Astrocyte (in vitro differentiated cells and primary cell): ENCODE data around the gene TAF1C. TPM values are rescaled to one million over a fixed set of nuclear protein-coding genes. Genes with fewer than 3 reads are reported as not detected.

ENCODE experiments used
- DNase-seq: peaks from one replicate; pipeline ENCODE4 v3.0.0-alpha.2; 2010; ENCODE audit warnings: low read depth
- FAIRE-seq: peaks from 2 replicates; lab custom pipeline; 2011; peaks lifted over from hg19 to GRCh38; lab: Jason Lieb, UNC
- H2AFZ ChIP-seq: 2 replicates; pipeline ENCODE4 v1.6.0; 2012; ENCODE audit warnings: low read depth, low read length, inconsistent platforms
- H3K27ac ChIP-seq: 2 replicates; pipeline ENCODE4 v1.5.1; 2011; ENCODE audit warnings: low read depth, low read length, inconsistent platforms
- H3K27me3 ChIP-seq: 2 replicates; pipeline ENCODE4 v1.6.0; 2011; ENCODE audit warnings: low read length, inconsistent platforms; ENCODE audit not compliant: insufficient read depth
- H3K36me3 ChIP-seq: 2 replicates; pipeline ENCODE4 v1.5.1; 2011; ENCODE audit warnings: low read length, inconsistent platforms; ENCODE audit not compliant: insufficient read depth
- H3K4me1 ChIP-seq: 2 replicates; pipeline ENCODE4 v1.5.1; 2011; ENCODE audit warnings: low read length, inconsistent platforms; ENCODE audit not compliant: insufficient read depth
- H3K4me2 ChIP-seq: 2 replicates; pipeline ENCODE4 v1.6.0; 2012; ENCODE audit warnings: low read length, inconsistent platforms
- H3K4me3 ChIP-seq: 2 replicates; pipeline ENCODE4 v1.5.1; 2011; ENCODE audit warnings: low read depth, mild to moderate bottlenecking, low read length, inconsistent platforms; ENCODE audit not compliant: insufficient read depth
- H3K79me2 ChIP-seq: 2 replicates; pipeline ENCODE4 v1.6.0; 2012; ENCODE audit warnings: mild to moderate bottlenecking, low read length, inconsistent platforms; ENCODE audit not compliant: insufficient read depth
- H3K9ac ChIP-seq: 2 replicates; pipeline ENCODE4 v1.6.0; 2012; ENCODE audit warnings: mild to moderate bottlenecking, low read length, inconsistent platforms
- H3K9me3 ChIP-seq: 2 replicates; pipeline ENCODE4 v1.5.1; 2012; ENCODE audit warnings: low read depth, mild to moderate bottlenecking, low read length, inconsistent platforms; ENCODE audit not compliant: insufficient read depth
- H4K20me1 ChIP-seq: 2 replicates; pipeline ENCODE4 v1.6.0; 2012; ENCODE audit warnings: low read length, inconsistent platforms; ENCODE audit not compliant: insufficient read depth
- H3K27ac Mint-ChIP-seq: one replicate; pipeline ENCODE4 v1.8.0; 2021; ENCODE audit warnings: mild to moderate bottlenecking, mixed read lengths; ENCODE audit not compliant: unreplicated experiment
- H3K27me3 Mint-ChIP-seq: one replicate; pipeline ENCODE4 v1.8.0; 2021; ENCODE audit warnings: low read depth, mixed read lengths; ENCODE audit not compliant: unreplicated experiment
- H3K36me3 Mint-ChIP-seq: one replicate; pipeline ENCODE4 v1.8.0; 2021; ENCODE audit warnings: low read depth, mixed read lengths; ENCODE audit not compliant: unreplicated experiment
- H3K4me1 Mint-ChIP-seq: one replicate; pipeline ENCODE4 v1.8.0; 2021; ENCODE audit warnings: low read depth, mixed read lengths; ENCODE audit not compliant: unreplicated experiment
- H3K4me3 Mint-ChIP-seq: one replicate; pipeline ENCODE4 v1.8.0; 2021; ENCODE audit warnings: mild to moderate bottlenecking, moderate library complexity, mixed read lengths; ENCODE audit not compliant: unreplicated experiment
- H3K9me3 Mint-ChIP-seq: one replicate; pipeline ENCODE4 v1.8.0; 2021; ENCODE audit warnings: mild to moderate bottlenecking, mixed read lengths; ENCODE audit not compliant: unreplicated experiment
- CTCF ChIP-seq: IDR thresholded peaks from 2 replicates; pipeline ENCODE4 v1.5.1; 2011; ENCODE audit warnings: low read depth, mild to moderate bottlenecking, inconsistent platforms, low read length, moderate library complexity; ENCODE audit not compliant: insufficient read depth
- EZH2 ChIP-seq: IDR thresholded peaks from 2 replicates; pipeline ENCODE4 v1.6.1; 2012; ENCODE audit warnings: mild to moderate bottlenecking, low read length, inconsistent platforms; ENCODE audit not compliant: insufficient read depth
- total RNA-seq: library from RNA; stranded (reverse); gene quantifications from 2 replicates; pipeline ENCODE4 v1.2.1, GENCODE V29; 2021

TAF1C gene
- total RNA-seq, 1 donor from 2014 or later: 34.1 TPM

GRCh38 chr16:84215531-84215930 is 28.7 kb upstream of the TAF1C start:
- Histone ChIP-seq H4K20me1 (no peaks in the 10 kb centered on the region), H3K27ac (no peak overlapping the region), H3K9ac (no peak overlapping the region), H3K4me3 (no peak overlapping the region), H3K4me2 (no peak overlapping the region), H3K79me2 (no peaks in the 10 kb centered on the region), H3K4me1 (peaks cover under 1% of the 10 kb centered on the region), H3K36me3 (no peaks in the 10 kb centered on the region), H3K27me3 (peaks cover 5% of the 10 kb centered on the region), H3K9me3 (no peaks in the 10 kb centered on the region), H2AFZ (no peak overlapping the region)
- DNase-seq: no peak
- Mint-ChIP-seq H3K36me3 (no peaks in the 10 kb centered on the region), H3K27ac (no peak overlapping the region), H3K4me1 (peaks cover 6% of the 10 kb centered on the region), H3K27me3 (peaks cover 22% of the 10 kb centered on the region), H3K9me3 (no peaks in the 10 kb centered on the region), H3K4me3 (no peak overlapping the region)
- FAIRE-seq: no peak
- TF ChIP-seq EZH2 (no peak), CTCF (no peak)

- H3K27ac Mint-ChIP-seq: no peak overlapping the region
- H3K79me2 ChIP-seq: no peaks in the 10 kb centered on the region
- H4K20me1 ChIP-seq: no peaks in the 10 kb centered on the region
- no peak overlapping the region for H3K4me3 ChIP-seq
- H3K27ac ChIP-seq: no peak overlapping the region
- no peaks in the 10 kb centered on the region for H3K36me3 Mint-ChIP-seq
- no peak for DNase-seq
- no peak overlapping the region for H2AFZ ChIP-seq
- H3K9ac ChIP-seq: no peak overlapping the region
- no peaks in the 10 kb centered on the region for H3K9me3 ChIP-seq
- H3K9me3 Mint-ChIP-seq: no peaks in the 10 kb centered on the region
- H3K4me1 Mint-ChIP-seq: peaks cover 6% of the 10 kb centered on the region
- no peaks in the 10 kb centered on the region for H3K36me3 ChIP-seq
- no peaks in the 10 kb centered on the region for H3K4me1 ChIP-seq
- peaks cover 5% of the 10 kb centered on the region for H3K27me3 ChIP-seq
- no peak for FAIRE-seq
- H3K27me3 Mint-ChIP-seq: peaks cover 22% of the 10 kb centered on the region
- no peak overlapping the region for H3K4me2 ChIP-seq
- no peak overlapping the region for H3K4me3 Mint-ChIP-seq
- TF ChIP-seq EZH2 (no peak), CTCF (no peak)
These were observed 27.7 kb upstream of the TAF1C start for GRCh38 chr16:84214451-84215066.

GRCh38 chr16:84212631-84213030 is 25.8 kb upstream of the TAF1C start:
- H3K4me2 ChIP-seq: no peak overlapping the region
- no peaks in the 10 kb centered on the region for H3K4me1 ChIP-seq
- H4K20me1 ChIP-seq: no peaks in the 10 kb centered on the region
- no peaks in the 10 kb centered on the region for H3K79me2 ChIP-seq
- no peak overlapping the region for H3K4me3 Mint-ChIP-seq
- H3K36me3 ChIP-seq: no peaks in the 10 kb centered on the region
- DNase-seq (no peak), FAIRE-seq (no peak)
- no peak overlapping the region for H3K27ac ChIP-seq
- H3K27me3 ChIP-seq: no peaks in the 10 kb centered on the region
- no peak overlapping the region for H3K4me3 ChIP-seq
- H3K9me3 Mint-ChIP-seq: no peaks in the 10 kb centered on the region
- H3K9ac ChIP-seq: no peak overlapping the region
- no peak overlapping the region for H3K27ac Mint-ChIP-seq
- H3K4me1 Mint-ChIP-seq: no peaks in the 10 kb centered on the region
- no peak for TF ChIP-seq CTCF
- no peak overlapping the region for H2AFZ ChIP-seq
- H3K9me3 ChIP-seq: no peaks in the 10 kb centered on the region
- peaks cover 33% of the 10 kb centered on the region for H3K27me3 Mint-ChIP-seq
- H3K36me3 Mint-ChIP-seq: no peaks in the 10 kb centered on the region
